HepG2 (cell line): ENCODE results near the gene CMC4. TPM values are rescaled to one million over a fixed set of nuclear protein-coding genes. Genes with fewer than 3 reads are reported as not detected.

ENCODE experiments used
- CREB1 ChIP-seq, 2 experiments: fragments of 450-650 bp in 1 of 2; IDR thresholded peaks; 2 replicates each; pipeline ENCODE4 v1.6.1; 2016 to 2017; ENCODE audit warnings: control low read depth in 1 of 2, mild to moderate bottlenecking in 1 of 2, missing compliant biosample characterization in 1 of 2, missing genetic modification characterization in 1 of 2
- ERF ChIP-seq: IDR thresholded peaks from 2 replicates; pipeline ENCODE4 v1.6.1; 2018; ENCODE audit warnings: missing biosample characterization, missing genetic modification reagents
- FOSL2 ChIP-seq: sonication (generic); formaldehyde crosslinking; IDR thresholded peaks from 2 replicates; pipeline ENCODE4 v1.4.0; 2020; ENCODE audit warnings: missing genetic modification reagents
- FOXA1 ChIP-seq, 2 experiments: fragments of 450-650 bp in 1 of 2; sonication (generic) in 1 of 2; formaldehyde crosslinking in 1 of 2; IDR thresholded peaks; 2 replicates each; pipeline versions ENCODE4 v1.4.0 to v1.6.1; 2016 to 2020; ENCODE audit warnings: missing genetic modification reagents in 1 of 2
- FOXA3 ChIP-seq: IDR thresholded peaks from 2 replicates; pipeline ENCODE4 v1.6.1; 2016; ENCODE audit warnings: missing genetic modification reagents, missing compliant biosample characterization
- GTF3A ChIP-seq: sonication (generic); formaldehyde crosslinking; conservative IDR thresholded peaks from 2 replicates; pipeline ENCODE4 v1.4.0; 2020; ENCODE audit warnings: mild to moderate bottlenecking, missing genetic modification reagents
- HCFC1 ChIP-seq: fragments of 150-350 bp; IDR thresholded peaks from 2 replicates; pipeline ENCODE4 v1.6.1; 2014; ENCODE audit warnings: low read depth, low read length
- NFIB ChIP-seq: sonication (generic); formaldehyde crosslinking; IDR thresholded peaks from 2 replicates; pipeline ENCODE4 v1.9.0; 2021; ENCODE audit warnings: missing genetic modification reagents, mild to moderate bottlenecking, borderline replicate concordance
- NFIC ChIP-seq: IDR thresholded peaks from 2 replicates; pipeline ENCODE4 v1.6.1; 2012; ENCODE audit warnings: mild to moderate bottlenecking, low read length, inconsistent platforms
- ONECUT2 ChIP-seq: sonication (generic); formaldehyde crosslinking; IDR thresholded peaks from 2 replicates; pipeline ENCODE4 v1.4.0; 2020; ENCODE audit warnings: missing genetic modification reagents
- PPARG ChIP-seq: conservative IDR thresholded peaks from 2 replicates; pipeline ENCODE4 v1.6.1; 2016; ENCODE audit warnings: missing biosample characterization, missing genetic modification reagents
- RFX5 ChIP-seq: IDR thresholded peaks from 2 replicates; pipeline ENCODE4 v1.6.1; 2011; ENCODE audit warnings: low read depth, low read length, improper control_type of control experiment
- TP53 ChIP-seq: sonication (generic); formaldehyde crosslinking; conservative IDR thresholded peaks from 2 replicates; pipeline ENCODE4 v1.4.0; 2020; ENCODE audit warnings: missing genetic modification reagents
- ZMYM2 ChIP-seq: sonication (generic); formaldehyde crosslinking; IDR thresholded peaks from 2 replicates; pipeline ENCODE4 v1.8.0; 2022; ENCODE audit warnings: mild to moderate bottlenecking, missing genetic modification reagents
- ZNF205 ChIP-seq: IDR thresholded peaks from 2 replicates; pipeline ENCODE4 v1.6.1; 2018; ENCODE audit warnings: missing biosample characterization, missing genetic modification reagents
- ZNF331 ChIP-seq: sonication (generic); formaldehyde crosslinking; IDR thresholded peaks from 2 replicates; pipeline ENCODE4 v1.4.0; 2020; ENCODE audit warnings: missing genetic modification reagents
- ZNF44 ChIP-seq: sonication (generic); formaldehyde crosslinking; IDR thresholded peaks from 2 replicates; pipeline ENCODE4 v1.5.1; 2020; ENCODE audit warnings: mild to moderate bottlenecking, missing genetic modification reagents
- ZNF749 ChIP-seq: sonication (generic); formaldehyde crosslinking; IDR thresholded peaks from 2 replicates; pipeline ENCODE4 v1.8.0; 2022; ENCODE audit warnings: mild to moderate bottlenecking, missing genetic modification reagents, moderate library complexity, borderline replicate concordance
- ZNF883 ChIP-seq: sonication (generic); formaldehyde crosslinking; IDR thresholded peaks from 2 replicates; pipeline ENCODE4 v1.5.1; 2020; ENCODE audit warnings: mild to moderate bottlenecking, missing genetic modification reagents; ENCODE audit errors: not compliant biosample characterization
- polyA plus RNA-seq, 8 experiments: library from polyadenylated mRNA; depleted of rRNA in 3 of 8; stranded (reverse) in 7 of 8; unstranded in 1 of 8; fragments of >200 nt; fragmentation: Illumina TruSeq in 4 of 8; extraction: Trizol in 4 of 8; gene quantifications; 2 replicates each; pipeline versions ENCODE4 v1.2.1 to v1.2.3, GENCODE V29; 2011 to 2016; ENCODE audit warnings: low read depth in 4 of 8, missing spikeins in 1 of 8, mixed read lengths in 1 of 8; ENCODE audit not compliant: insufficient read depth in 1 of 8
- total RNA-seq, 5 experiments: library from RNA; depleted of rRNA; stranded (reverse); fragments of >200 nt; fragmentation: Illumina TruSeq; extraction: Trizol; gene quantifications; 2 replicates each; pipeline ENCODE4 v1.2.3, GENCODE V29; 2016; ENCODE audit warnings: low read depth in 1 of 5
- TF ChIP-seq, protein P1 (sequence below): sonication (generic); formaldehyde crosslinking; IDR thresholded peaks from 2 replicates; pipeline ENCODE4 v1.4.0; 2020; ENCODE audit warnings: missing genetic modification reagents
- TF ChIP-seq, protein P2 (sequence below): sonication (generic); formaldehyde crosslinking; IDR thresholded peaks from 2 replicates; pipeline ENCODE4 v1.8.0; 2022; ENCODE audit warnings: mild to moderate bottlenecking, missing genetic modification reagents, moderate library complexity
- TF ChIP-seq, protein P3 (sequence below): sonication (generic); formaldehyde crosslinking; IDR thresholded peaks from 2 replicates; pipeline ENCODE4 v1.5.0; 2020; ENCODE audit warnings: missing genetic modification reagents
- TF ChIP-seq, protein P4 (sequence below): sonication (generic); formaldehyde crosslinking; conservative IDR thresholded peaks from 2 replicates; pipeline ENCODE4 v1.8.0; 2022; ENCODE audit warnings: missing genetic modification reagents
- TF ChIP-seq, protein P5 (sequence below): sonication (generic); formaldehyde crosslinking; conservative IDR thresholded peaks from 2 replicates; pipeline ENCODE4 v1.4.0; 2020; ENCODE audit warnings: mild to moderate bottlenecking, missing genetic modification reagents, moderate library complexity

Gene CMC4
- total and polyA plus RNA-seq, 2 of the 13 experiments (the other 11 are each of a cell fraction or from before 2014, with no cell fraction given): 5.6 to 11.5 TPM

DNA sequence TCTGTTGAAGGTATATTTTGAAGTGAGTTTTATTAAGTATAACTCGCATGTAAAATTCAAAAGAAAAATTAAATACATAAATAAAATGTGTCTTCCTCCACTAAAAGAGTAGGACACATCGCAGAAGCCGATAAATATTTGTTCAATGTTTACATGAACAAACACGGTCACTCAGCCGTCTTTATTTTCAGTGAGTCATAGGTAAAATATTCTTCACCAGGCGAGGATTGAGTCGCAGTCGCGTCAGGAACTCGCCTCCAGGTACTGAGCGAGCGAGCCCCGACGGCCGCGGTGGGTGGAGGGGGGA is 44.6 kb downstream of the CMC4 start (continued):
- TF ChIP-seq, protein P1, sequence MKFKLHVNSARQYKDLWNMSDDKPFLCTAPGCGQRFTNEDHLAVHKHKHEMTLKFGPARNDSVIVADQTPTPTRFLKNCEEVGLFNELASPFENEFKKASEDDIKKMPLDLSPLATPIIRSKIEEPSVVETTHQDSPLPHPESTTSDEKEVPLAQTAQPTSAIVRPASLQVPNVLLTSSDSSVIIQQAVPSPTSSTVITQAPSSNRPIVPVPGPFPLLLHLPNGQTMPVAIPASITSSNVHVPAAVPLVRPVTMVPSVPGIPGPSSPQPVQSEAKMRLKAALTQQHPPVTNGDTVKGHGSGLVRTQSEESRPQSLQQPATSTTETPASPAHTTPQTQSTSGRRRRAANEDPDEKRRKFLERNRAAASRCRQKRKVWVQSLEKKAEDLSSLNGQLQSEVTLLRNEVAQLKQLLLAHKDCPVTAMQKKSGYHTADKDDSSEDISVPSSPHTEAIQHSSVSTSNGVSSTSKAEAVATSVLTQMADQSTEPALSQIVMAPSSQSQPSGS (CRISPR knock-in tag): no peak
- TF ChIP-seq TP53 (CRISPR knock-in tag) (no peak), NFIB (CRISPR knock-in tag) (no peak), NFIC (no peak), GTF3A (CRISPR knock-in tag) (no peak), ZNF331 (CRISPR knock-in tag) (no peak), ZMYM2 (CRISPR knock-in tag) (no peak), FOXA1 (IDR thresholded peaks at IDR 0.05) (peak; percentile 52; the same call in 1 of the 2 replicates), FOXA1 (CRISPR knock-in tag; IDR thresholded peaks at IDR 0.05) (no peak), FOXA3 (CRISPR knock-in tag) (peak; percentile 69; the same call in 1 of the 2 replicates), ZNF44 (CRISPR knock-in tag) (no peak), ONECUT2 (CRISPR knock-in tag) (no peak), ERF (CRISPR knock-in tag) (no peak), ZNF205 (CRISPR knock-in tag) (no peak), ZNF883 (CRISPR knock-in tag) (no peak), FOSL2 (peak; percentile 89), ZNF749 (CRISPR knock-in tag) (no peak), RFX5 (no peak), HCFC1 (no peak), CREB1 (IDR thresholded peaks at IDR 0.05) (no peak), CREB1 (CRISPR knock-in tag; IDR thresholded peaks at IDR 0.05) (0 out of 2 replicates have a peak, but pooled peaks have one; percentile 9), PPARG (CRISPR knock-in tag) (no peak)
- TF ChIP-seq, protein P2, sequence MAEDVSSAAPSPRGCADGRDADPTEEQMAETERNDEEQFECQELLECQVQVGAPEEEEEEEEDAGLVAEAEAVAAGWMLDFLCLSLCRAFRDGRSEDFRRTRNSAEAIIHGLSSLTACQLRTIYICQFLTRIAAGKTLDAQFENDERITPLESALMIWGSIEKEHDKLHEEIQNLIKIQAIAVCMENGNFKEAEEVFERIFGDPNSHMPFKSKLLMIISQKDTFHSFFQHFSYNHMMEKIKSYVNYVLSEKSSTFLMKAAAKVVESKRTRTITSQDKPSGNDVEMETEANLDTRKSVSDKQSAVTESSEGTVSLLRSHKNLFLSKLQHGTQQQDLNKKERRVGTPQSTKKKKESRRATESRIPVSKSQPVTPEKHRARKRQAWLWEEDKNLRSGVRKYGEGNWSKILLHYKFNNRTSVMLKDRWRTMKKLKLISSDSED: no peak
- TF ChIP-seq, protein P3, sequence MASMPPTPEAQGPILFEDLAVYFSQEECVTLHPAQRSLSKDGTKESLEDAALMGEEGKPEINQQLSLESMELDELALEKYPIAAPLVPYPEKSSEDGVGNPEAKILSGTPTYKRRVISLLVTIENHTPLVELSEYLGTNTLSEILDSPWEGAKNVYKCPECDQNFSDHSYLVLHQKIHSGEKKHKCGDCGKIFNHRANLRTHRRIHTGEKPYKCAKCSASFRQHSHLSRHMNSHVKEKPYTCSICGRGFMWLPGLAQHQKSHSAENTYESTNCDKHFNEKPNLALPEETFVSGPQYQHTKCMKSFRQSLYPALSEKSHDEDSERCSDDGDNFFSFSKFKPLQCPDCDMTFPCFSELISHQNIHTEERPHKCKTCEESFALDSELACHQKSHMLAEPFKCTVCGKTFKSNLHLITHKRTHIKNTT (CRISPR knock-in tag): no peak
- TF ChIP-seq, protein P4, sequence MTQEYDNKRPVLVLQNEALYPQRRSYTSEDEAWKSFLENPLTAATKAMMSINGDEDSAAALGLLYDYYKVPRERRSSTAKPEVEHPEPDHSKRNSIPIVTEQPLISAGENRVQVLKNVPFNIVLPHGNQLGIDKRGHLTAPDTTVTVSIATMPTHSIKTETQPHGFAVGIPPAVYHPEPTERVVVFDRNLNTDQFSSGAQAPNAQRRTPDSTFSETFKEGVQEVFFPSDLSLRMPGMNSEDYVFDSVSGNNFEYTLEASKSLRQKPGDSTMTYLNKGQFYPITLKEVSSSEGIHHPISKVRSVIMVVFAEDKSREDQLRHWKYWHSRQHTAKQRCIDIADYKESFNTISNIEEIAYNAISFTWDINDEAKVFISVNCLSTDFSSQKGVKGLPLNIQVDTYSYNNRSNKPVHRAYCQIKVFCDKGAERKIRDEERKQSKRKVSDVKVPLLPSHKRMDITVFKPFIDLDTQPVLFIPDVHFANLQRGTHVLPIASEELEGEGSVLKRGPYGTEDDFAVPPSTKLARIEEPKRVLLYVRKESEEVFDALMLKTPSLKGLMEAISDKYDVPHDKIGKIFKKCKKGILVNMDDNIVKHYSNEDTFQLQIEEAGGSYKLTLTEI (CRISPR knock-in tag): no peak
- TF ChIP-seq, protein P5, sequence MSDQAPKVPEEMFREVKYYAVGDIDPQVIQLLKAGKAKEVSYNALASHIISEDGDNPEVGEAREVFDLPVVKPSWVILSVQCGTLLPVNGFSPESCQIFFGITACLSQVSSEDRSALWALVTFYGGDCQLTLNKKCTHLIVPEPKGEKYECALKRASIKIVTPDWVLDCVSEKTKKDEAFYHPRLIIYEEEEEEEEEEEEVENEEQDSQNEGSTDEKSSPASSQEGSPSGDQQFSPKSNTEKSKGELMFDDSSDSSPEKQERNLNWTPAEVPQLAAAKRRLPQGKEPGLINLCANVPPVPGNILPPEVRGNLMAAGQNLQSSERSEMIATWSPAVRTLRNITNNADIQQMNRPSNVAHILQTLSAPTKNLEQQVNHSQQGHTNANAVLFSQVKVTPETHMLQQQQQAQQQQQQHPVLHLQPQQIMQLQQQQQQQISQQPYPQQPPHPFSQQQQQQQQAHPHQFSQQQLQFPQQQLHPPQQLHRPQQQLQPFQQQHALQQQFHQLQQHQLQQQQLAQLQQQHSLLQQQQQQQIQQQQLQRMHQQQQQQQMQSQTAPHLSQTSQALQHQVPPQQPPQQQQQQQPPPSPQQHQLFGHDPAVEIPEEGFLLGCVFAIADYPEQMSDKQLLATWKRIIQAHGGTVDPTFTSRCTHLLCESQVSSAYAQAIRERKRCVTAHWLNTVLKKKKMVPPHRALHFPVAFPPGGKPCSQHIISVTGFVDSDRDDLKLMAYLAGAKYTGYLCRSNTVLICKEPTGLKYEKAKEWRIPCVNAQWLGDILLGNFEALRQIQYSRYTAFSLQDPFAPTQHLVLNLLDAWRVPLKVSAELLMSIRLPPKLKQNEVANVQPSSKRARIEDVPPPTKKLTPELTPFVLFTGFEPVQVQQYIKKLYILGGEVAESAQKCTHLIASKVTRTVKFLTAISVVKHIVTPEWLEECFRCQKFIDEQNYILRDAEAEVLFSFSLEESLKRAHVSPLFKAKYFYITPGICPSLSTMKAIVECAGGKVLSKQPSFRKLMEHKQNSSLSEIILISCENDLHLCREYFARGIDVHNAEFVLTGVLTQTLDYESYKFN (CRISPR knock-in tag): 0 out of 2 replicates have a peak, but pooled peaks have one; percentile 11
